Measurements from ENCODE around the gene DOCK4. TPM values are rescaled to one million over a fixed set of nuclear protein-coding genes. Genes with fewer than 3 reads are reported as not detected.

Gene DOCK4
- total RNA-seq, 1 donor from 2014 or later = 60.3 TPM

DNA sequence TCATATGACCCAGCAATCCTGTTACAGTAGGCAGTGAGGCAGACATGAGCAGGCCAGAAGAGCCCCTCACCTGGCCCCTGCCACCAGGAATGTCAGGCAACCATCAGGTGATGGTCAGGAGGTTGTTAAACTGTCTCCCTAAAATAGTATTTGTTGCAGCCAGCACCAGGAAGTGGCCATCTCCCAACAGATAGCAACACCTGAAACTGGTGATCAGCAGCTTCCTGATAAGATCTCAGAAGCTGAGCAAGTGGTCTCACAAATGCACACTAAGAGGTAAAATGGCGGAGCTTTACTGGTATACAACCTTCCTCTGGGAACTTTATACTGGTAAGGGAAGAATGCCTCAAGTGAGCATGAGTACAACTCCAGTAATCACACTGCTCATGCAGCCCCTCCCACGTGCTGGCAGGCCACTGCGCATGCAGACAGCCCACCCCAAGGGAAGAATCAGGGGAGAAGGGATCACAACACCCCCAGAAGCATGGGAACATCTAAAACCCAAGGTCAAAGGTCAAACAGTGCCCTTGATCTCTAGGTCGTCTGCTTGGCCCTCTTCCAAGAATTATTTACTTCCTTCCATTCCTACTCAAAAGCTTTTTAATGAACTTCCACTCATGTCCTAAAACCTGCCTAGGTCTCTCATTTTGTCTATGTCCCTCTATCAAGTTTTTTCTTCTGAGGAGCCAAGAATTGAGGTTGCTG is 133.5 kb downstream of the DOCK4 start:
- Mint-ChIP-seq H3K27me3 (ENCODE audit: unreplicated experiment) (no peaks in the 10 kb centered on the region), H3K4me1 (ENCODE audit: low read depth, unreplicated experiment) (peaks cover 6% of the 10 kb centered on the region), H3K27ac (ENCODE audit: unreplicated experiment) (no peak overlapping the region), H3K36me3 (ENCODE audit: unreplicated experiment) (no peaks in the 10 kb centered on the region), H3K4me3 (ENCODE audit: unreplicated experiment) (no peak overlapping the region), H3K9me3 (ENCODE audit: unreplicated experiment) (no peaks in the 10 kb centered on the region)
- no peak for DNase-seq
- TF ChIP-seq, protein P1, sequence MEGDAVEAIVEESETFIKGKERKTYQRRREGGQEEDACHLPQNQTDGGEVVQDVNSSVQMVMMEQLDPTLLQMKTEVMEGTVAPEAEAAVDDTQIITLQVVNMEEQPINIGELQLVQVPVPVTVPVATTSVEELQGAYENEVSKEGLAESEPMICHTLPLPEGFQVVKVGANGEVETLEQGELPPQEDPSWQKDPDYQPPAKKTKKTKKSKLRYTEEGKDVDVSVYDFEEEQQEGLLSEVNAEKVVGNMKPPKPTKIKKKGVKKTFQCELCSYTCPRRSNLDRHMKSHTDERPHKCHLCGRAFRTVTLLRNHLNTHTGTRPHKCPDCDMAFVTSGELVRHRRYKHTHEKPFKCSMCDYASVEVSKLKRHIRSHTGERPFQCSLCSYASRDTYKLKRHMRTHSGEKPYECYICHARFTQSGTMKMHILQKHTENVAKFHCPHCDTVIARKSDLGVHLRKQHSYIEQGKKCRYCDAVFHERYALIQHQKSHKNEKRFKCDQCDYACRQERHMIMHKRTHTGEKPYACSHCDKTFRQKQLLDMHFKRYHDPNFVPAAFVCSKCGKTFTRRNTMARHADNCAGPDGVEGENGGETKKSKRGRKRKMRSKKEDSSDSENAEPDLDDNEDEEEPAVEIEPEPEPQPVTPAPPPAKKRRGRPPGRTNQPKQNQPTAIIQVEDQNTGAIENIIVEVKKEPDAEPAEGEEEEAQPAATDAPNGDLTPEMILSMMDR (IDR thresholded peaks at IDR 0.05; ENCODE audit: partially characterized antibody, unreplicated experiment) = no peak

DNA sequence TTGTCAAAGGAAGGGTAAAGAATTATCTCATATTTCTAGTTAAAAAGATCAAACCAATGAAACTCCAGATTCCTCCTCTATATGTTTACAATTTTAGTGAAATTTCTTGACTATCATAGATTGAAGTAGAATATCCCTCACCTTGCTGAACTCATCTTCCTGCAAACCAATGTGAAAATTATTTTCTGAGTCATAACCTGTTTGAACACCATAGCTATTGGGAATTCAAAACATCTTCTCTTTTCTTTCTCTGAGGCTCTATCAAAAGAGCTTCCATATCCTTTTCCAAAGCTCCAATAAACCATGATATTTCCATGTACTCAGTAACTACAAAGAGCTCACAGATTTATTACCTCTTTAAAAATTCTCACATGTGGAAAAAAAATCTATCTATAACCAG is 134.3 kb downstream of the DOCK4 start:
- no peaks in the 10 kb centered on the region for H3K9me3 Mint-ChIP-seq (ENCODE audit: unreplicated experiment)
- H3K4me3 Mint-ChIP-seq (ENCODE audit: unreplicated experiment) = no peak overlapping the region
- TF ChIP-seq, protein P1 (IDR thresholded peaks at IDR 0.05; ENCODE audit: partially characterized antibody, unreplicated experiment) = no peak
- H3K36me3 Mint-ChIP-seq (ENCODE audit: unreplicated experiment) = no peaks in the 10 kb centered on the region
- H3K27me3 Mint-ChIP-seq (ENCODE audit: unreplicated experiment) = no peaks in the 10 kb centered on the region
- no peak overlapping the region for H3K27ac Mint-ChIP-seq (ENCODE audit: unreplicated experiment)
- no peak for DNase-seq
- peaks cover 6% of the 10 kb centered on the region for H3K4me1 Mint-ChIP-seq (ENCODE audit: low read depth, unreplicated experiment)

DNA sequence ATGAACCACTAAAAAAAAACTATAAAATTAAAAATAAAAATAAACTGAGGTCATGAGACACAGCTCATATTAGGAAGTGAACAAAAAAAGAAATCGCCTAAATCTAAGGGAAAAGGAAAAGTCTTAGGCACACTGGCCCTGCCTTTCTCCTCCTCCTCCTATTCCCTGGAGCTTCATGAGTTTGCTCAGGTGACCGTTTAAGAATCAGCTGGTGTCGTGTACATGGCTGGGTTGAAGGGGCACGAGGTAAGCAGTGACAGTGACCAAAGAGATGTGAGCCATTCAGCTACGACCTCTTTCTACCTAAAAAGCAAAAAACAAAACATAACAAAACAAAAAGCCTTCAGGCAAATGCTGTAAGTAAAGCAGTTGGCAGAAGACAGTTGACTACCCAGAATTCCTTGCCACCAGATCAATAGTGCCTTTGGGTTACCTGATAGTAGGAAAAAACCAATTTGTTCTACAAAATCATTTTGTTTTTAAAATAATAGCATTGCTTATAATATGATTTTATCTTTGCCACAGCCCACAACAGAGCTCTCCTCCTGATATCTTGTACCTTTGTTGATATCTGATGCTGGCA is 135.4 kb downstream of the DOCK4 start:
- Mint-ChIP-seq H3K27ac (ENCODE audit: unreplicated experiment) (no peak overlapping the region), H3K4me3 (ENCODE audit: unreplicated experiment) (no peak overlapping the region), H3K9me3 (ENCODE audit: unreplicated experiment) (no peaks in the 10 kb centered on the region), H3K4me1 (ENCODE audit: low read depth, unreplicated experiment) (peaks cover 6% of the 10 kb centered on the region), H3K27me3 (ENCODE audit: unreplicated experiment) (no peaks in the 10 kb centered on the region), H3K36me3 (ENCODE audit: unreplicated experiment) (no peaks in the 10 kb centered on the region)
- TF ChIP-seq, protein P1 (IDR thresholded peaks at IDR 0.05; ENCODE audit: partially characterized antibody, unreplicated experiment) = no peak
- DNase-seq = no peak

DNA sequence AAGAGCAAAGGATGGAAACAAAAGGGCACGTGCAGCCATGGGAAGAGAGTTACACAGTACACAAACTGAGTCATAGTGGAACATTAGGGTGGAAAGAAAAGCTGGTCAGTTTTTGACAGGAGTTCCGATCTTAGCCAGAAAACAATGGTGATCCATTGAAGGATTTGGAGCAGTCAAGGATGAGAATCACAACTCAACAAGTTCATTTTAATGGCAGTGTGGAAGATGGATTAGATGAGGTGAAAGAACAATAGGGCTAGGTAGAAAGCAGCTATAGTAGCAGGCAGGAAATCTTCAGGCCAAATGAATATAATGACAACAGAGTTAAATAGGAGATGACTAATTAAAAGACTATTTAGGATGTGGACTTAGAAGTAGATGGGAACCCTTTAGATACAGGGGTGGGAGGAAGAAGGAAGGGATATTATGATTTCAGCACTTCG is 136.3 kb downstream of the DOCK4 start:
- DNase-seq = no peak
- TF ChIP-seq, protein P1 (IDR thresholded peaks at IDR 0.05; ENCODE audit: partially characterized antibody, unreplicated experiment) = no peak
- Mint-ChIP-seq H3K4me3 (ENCODE audit: unreplicated experiment) (no peak overlapping the region), H3K4me1 (ENCODE audit: low read depth, unreplicated experiment) (peaks cover 6% of the 10 kb centered on the region), H3K27me3 (ENCODE audit: unreplicated experiment) (peaks cover 2% of the 10 kb centered on the region), H3K9me3 (ENCODE audit: unreplicated experiment) (no peaks in the 10 kb centered on the region), H3K36me3 (ENCODE audit: unreplicated experiment) (no peaks in the 10 kb centered on the region), H3K27ac (ENCODE audit: unreplicated experiment) (no peak overlapping the region)

DNA sequence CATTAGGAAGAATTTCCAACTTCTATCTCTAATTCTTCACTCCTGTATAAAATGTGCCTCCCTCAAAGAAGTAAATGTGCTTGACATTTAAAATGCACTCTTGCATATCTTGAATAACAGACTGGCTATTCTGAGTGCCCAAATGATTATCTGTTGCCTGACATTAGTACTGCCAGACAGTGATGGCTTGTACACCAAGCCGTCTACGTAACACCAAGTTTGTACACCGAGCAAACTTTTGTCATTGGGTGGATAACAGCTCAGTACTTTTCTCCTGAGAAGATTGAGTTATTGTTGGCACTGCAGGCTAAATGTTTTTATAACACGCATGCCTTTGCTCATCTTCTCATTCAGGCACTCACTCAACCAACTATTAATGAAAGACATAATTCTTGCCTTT is 137.2 kb downstream of the DOCK4 start:
- Mint-ChIP-seq H3K27ac (ENCODE audit: unreplicated experiment) (no peak overlapping the region), H3K4me1 (ENCODE audit: low read depth, unreplicated experiment) (peaks cover 6% of the 10 kb centered on the region), H3K36me3 (ENCODE audit: unreplicated experiment) (no peaks in the 10 kb centered on the region), H3K27me3 (ENCODE audit: unreplicated experiment) (peaks cover 2% of the 10 kb centered on the region), H3K4me3 (ENCODE audit: unreplicated experiment) (no peak overlapping the region), H3K9me3 (ENCODE audit: unreplicated experiment) (no peaks in the 10 kb centered on the region)
- TF ChIP-seq, protein P1 (IDR thresholded peaks at IDR 0.05; ENCODE audit: partially characterized antibody, unreplicated experiment) = no peak
- no peak for DNase-seq
